Psoas muscle (tissue), 8 donors: Measurements from ENCODE around the gene BRF1. TPM values are rescaled to one million over a fixed set of nuclear protein-coding genes. Genes with fewer than 3 reads are reported as not detected.

Source experiments
- ATAC-seq, 4 donors: fragments of 200-7000 bp; cut with Tn5 transposase; one replicate each; pipeline ENCODE4 v1.9.1; 2020; ENCODE audit warnings: moderate library complexity in 3 of 4, mild to moderate bottlenecking in 2 of 4
- DNase-seq, 2 donors: peaks; one replicate each; pipeline ENCODE4 v3.0.0-alpha.2; 2020
- H3K27ac ChIP-seq: fragments of 200-600 bp; one replicate; pipeline ENCODE4 v1.8.0; 2022
- H3K27me3 ChIP-seq, 3 donors: fragments of 200-600 bp in 1 of 3; one replicate each; pipeline versions ENCODE4 v1.6.1 to v1.8.0; 2013 to 2022; ENCODE audit warnings: low read length in 2 of 3, mild to moderate bottlenecking in 2 of 3, moderate library complexity in 1 of 3; ENCODE audit not compliant: insufficient read depth in 3 of 3
- H3K36me3 ChIP-seq, 2 donors: fragments of 200-600 bp in 1 of 2; one replicate each; pipeline versions ENCODE4 v1.6.1 to v1.8.0; 2013 to 2022; ENCODE audit warnings: low read depth in 1 of 2, mild to moderate bottlenecking in 1 of 2, moderate library complexity in 1 of 2; ENCODE audit not compliant: insufficient read depth in 1 of 2
- H3K4me1 ChIP-seq: fragments of 200-600 bp; one replicate; pipeline ENCODE4 v1.8.0; 2022
- H3K4me3 ChIP-seq: fragments of 200-600 bp; one replicate; pipeline ENCODE4 v1.8.0; 2022; ENCODE audit warnings: mild to moderate bottlenecking
- H3K9me3 ChIP-seq: fragments of 200-600 bp; one replicate; pipeline ENCODE4 v1.8.0; 2022
- CTCF ChIP-seq: fragments of 200-600 bp; IDR thresholded peaks from one replicate; pipeline ENCODE4 v1.8.0; 2022; ENCODE audit warnings: antibody characterized with exemption
- WGBS, 3 donors: extraction: QIAGEN DNeasy Blood & Tissue Kit; methylation state at CpG; one replicate each; pipeline versions ENCODE4 v1.1.6 to v1.1.7; 2013; 5-methylcytosine and 5-hydroxymethylcytosine counted together
- intact Hi-C, 2 donors: fragments of 100-400 bp; cut with DNase I; formaldehyde crosslinking; loops; one replicate each; pipeline versions ENCODE4 v1.11.0 to v1.14.2; 2022
- polyA plus RNA-seq, 3 donors: library from polyadenylated mRNA; stranded (reverse); fragments of 200-250 nt; gene quantifications; one replicate each; pipeline ENCODE4 v1.2.3, GENCODE V29; 2013
- total RNA-seq, 4 donors: library from RNA; stranded (reverse); fragmentation: NEBNext Ultra II Directional in 2 of 4; extraction: Animal tissue kit (Norgen Biotek cat#: 25700) in 2 of 4; gene quantifications; one replicate each; pipeline versions ENCODE4 v1.2.1 to v1.2.4, GENCODE V29; 2021 to 2023
- donor health status: healthy with polysubstance abuse.
- donor health status: DM: no; HTN: no; CAD: no; lungs with moderate emphysema.
- donor health status: Bipolar disorder and iron deficiency.
- donor health status: healthy.
- donor health status: DM: yes; HTN: yes; CAD: no.
- donor health status: DM: no; HTN: no; CAD: no.
- donor health status: DM: no; HTN: no; CAD: no.
- donor health status: DM: yes; HTN: yes; CAD: no.

The BRF1 gene
- total and polyA plus RNA-seq, 7 donors = 12.9 to 26.2 (median 17.1) TPM

- DNase-seq (no peak), ATAC-seq (no peak)
- peaks cover 0 to 2% (median 0%) of the 10 kb centered on the region in 3 donors for H3K27me3 ChIP-seq
- no peak overlapping the region for H3K4me3 ChIP-seq
- TF ChIP-seq CTCF = no peak
- intact Hi-C loops = no loop called here
- no peak overlapping the region for H3K27ac ChIP-seq
- H3K4me1 ChIP-seq = no peaks in the 10 kb centered on the region
- H3K36me3 ChIP-seq = no peaks in the 10 kb centered on the region
- WGBS, 3 donors = 46 to 52% (median 49%) methylated on average over 3 to 4 of the region's 4 CpGs
- no peaks in the 10 kb centered on the region for H3K9me3 ChIP-seq
These were observed 114.8 kb downstream of the BRF1 start for GRCh38 chr14:105185973-105186372.

- TF ChIP-seq CTCF = no peak
- ATAC-seq (peak in 1 of 4 donors; percentile 29), DNase-seq (no peak)
- intact Hi-C loops = no loop called here
- no peak overlapping the region for H3K4me3 ChIP-seq
- WGBS, 3 donors = 45 to 58% (median 51%) methylated on average over 15 to 18 of the region's 18 CpGs
- no peaks in the 10 kb centered on the region for H3K9me3 ChIP-seq
- H3K27ac ChIP-seq = no peak overlapping the region
- H3K36me3 ChIP-seq = no peaks in the 10 kb centered on the region
- H3K4me1 ChIP-seq = peaks cover 4% of the 10 kb centered on the region
- H3K27me3 ChIP-seq = peaks cover 0 to 2% (median 0%) of the 10 kb centered on the region in 3 donors
These were observed 115.8 kb downstream of the BRF1 start for GRCh38 chr14:105185001-105185400.

- WGBS, 3 donors = 21 to 32% (median 25%) methylated on average over 7 to 9 of the region's 9 CpGs
These were observed 116.3 kb downstream of the BRF1 start for GRCh38 chr14:105184461-105184860.

GRCh38 chr14:105182296-105183020 is 118.3 kb downstream of the BRF1 start:
- Histone ChIP-seq H3K27ac (no peak overlapping the region), H3K9me3 (no peaks in the 10 kb centered on the region), H3K4me1 (peaks cover 10% of the 10 kb centered on the region), H3K27me3 (peaks cover 0 to under 1% (median 0%) of the 10 kb centered on the region in 3 donors), H3K36me3 (no peaks in the 10 kb centered on the region), H3K4me3 (no peak overlapping the region)
- 50 to 65% (median 54%) methylated on average over 25 of the region's 25 CpGs for WGBS, 3 donors
- DNase-seq (no peak), ATAC-seq (peak in 2 of 4 donors; percentile 5 to 12)
- intact Hi-C loops = no loop called here
- no peak for TF ChIP-seq CTCF

More at GRCh38 chr14:105184461-105184860, 116.3 kb downstream of the BRF1 start:
- intact Hi-C loops = no loop called here
- H3K36me3 ChIP-seq = no peaks in the 10 kb centered on the region
- H3K4me3 ChIP-seq = no peak overlapping the region
- no peak overlapping the region for H3K27ac ChIP-seq
- peaks cover 0 to 2% (median 0%) of the 10 kb centered on the region in 3 donors for H3K27me3 ChIP-seq
- DNase-seq (no peak), ATAC-seq (peak in 1 of 4 donors; percentile 4)
- TF ChIP-seq CTCF = no peak
- no peaks in the 10 kb centered on the region for H3K9me3 ChIP-seq
- H3K4me1 ChIP-seq = peaks cover 4% of the 10 kb centered on the region
